ENCODE results near the gene WIPF2. TPM values are rescaled to one million over a fixed set of nuclear protein-coding genes. Genes with fewer than 3 reads are reported as not detected.
A peak's percentile ranks its signal among the peaks of the same experiment; 100 is the strongest.

The WIPF2 gene
- total RNA-seq, 1 donor = 11.8 TPM

GRCh38 chr17:40259505-40259904, 40.4 kb downstream of the WIPF2 start:
- Histone ChIP-seq H3K4me3 (ENCODE audit: low read length) (no peak overlapping the region), H3K9me3 (ENCODE audit: low read depth, low read length) (no peaks in the 10 kb centered on the region), H3K27me3 (ENCODE audit: insufficient read depth, low read length) (no peaks in the 10 kb centered on the region), H3K4me1 (ENCODE audit: insufficient read depth, low read length) (no peaks in the 10 kb centered on the region)

DNA sequence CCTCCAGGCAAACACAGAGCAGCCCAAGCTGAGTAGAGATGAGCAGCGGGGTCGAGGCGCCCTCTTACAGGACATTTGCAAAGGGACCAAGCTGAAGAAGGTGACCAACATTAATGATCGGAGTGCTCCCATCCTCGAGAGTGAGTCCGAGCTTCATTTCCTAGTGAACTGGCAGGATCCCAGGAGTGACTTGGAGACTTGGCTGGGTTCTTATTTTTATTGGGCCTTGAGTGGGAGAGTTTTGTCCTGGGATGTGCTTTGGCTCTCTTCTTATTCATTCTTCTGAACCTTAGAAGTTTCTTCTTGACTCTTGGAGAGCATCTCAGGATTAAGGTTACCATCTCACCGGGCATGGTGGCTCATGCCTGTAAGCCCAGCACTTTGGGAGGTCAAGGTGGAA, 41.4 kb downstream of the WIPF2 start:
- no peaks in the 10 kb centered on the region for H3K9me3 ChIP-seq (ENCODE audit: low read depth, low read length)
- H3K27me3 ChIP-seq (ENCODE audit: insufficient read depth, low read length) = no peaks in the 10 kb centered on the region
- no peak overlapping the region for H3K4me3 ChIP-seq (ENCODE audit: low read length)
- no peaks in the 10 kb centered on the region for H3K4me1 ChIP-seq (ENCODE audit: insufficient read depth, low read length)

DNA sequence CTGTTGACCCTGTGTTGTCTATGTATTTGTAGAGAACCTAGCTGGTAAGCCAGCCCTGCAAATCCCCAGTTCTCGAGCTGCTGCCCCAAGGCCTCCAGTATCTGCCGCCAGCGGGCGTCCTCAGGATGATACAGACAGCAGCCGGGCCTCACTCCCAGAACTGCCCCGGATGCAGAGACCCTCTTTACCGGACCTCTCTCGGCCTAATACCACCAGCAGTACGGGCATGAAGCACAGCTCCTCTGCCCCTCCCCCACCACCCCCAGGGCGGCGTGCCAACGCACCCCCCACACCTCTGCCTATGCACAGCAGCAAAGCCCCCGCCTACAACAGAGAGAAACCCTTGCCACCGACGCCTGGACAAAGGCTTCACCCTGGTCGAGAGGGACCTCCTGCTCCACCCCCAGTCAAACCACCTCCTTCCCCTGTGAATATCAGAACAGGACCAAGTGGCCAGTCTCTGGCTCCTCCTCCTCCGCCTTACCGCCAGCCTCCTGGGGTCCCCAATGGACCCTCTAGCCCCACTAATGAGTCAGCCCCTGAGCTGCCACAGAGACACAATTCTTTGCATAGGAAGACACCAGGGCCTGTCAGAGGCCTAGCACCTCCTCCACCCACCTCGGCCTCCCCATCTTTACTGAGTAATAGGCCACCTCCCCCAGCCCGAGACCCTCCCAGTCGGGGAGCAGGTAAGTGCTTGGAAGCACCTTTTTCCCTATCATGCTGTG, 45.5 kb downstream of the WIPF2 start:
- Histone ChIP-seq H3K9me3 (ENCODE audit: low read depth, low read length) (no peaks in the 10 kb centered on the region), H3K4me3 (ENCODE audit: low read length) (no peak overlapping the region), H3K27me3 (ENCODE audit: insufficient read depth, low read length) (no peaks in the 10 kb centered on the region), H3K4me1 (ENCODE audit: insufficient read depth, low read length) (no peaks in the 10 kb centered on the region)

GRCh38 chr17:40265337-40265736, 46.2 kb downstream of the WIPF2 start:
- no peaks in the 10 kb centered on the region for H3K27me3 ChIP-seq (ENCODE audit: insufficient read depth, low read length)
- H3K4me1 ChIP-seq (ENCODE audit: insufficient read depth, low read length) = no peaks in the 10 kb centered on the region
- no peaks in the 10 kb centered on the region for H3K9me3 ChIP-seq (ENCODE audit: low read depth, low read length)
- H3K4me3 ChIP-seq (ENCODE audit: low read length) = no peak overlapping the region

DNA sequence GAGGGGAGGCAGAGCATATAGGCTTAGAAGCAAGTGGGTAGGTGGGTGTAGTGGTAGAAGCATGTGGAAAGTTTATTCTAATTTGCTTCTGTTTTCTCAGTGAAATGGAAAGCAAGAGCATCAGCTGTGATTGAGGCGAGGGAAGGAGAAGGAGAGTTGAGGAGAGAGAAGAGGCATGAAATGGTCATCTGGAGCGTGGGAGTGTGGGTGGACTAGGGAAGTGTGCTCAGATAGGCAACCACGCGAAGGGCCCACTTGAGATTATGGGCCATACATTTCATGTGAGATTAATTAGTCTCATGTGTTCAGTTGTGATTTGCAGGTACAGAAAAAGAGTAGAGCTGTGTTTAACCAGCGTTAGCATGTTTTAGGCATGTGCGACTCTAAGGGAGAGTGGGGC, 47.8 kb downstream of the WIPF2 start:
- Histone ChIP-seq H3K9me3 (ENCODE audit: low read depth, low read length) (no peaks in the 10 kb centered on the region), H3K27me3 (ENCODE audit: insufficient read depth, low read length) (no peaks in the 10 kb centered on the region), H3K4me1 (ENCODE audit: insufficient read depth, low read length) (no peaks in the 10 kb centered on the region), H3K4me3 (ENCODE audit: low read length) (no peak overlapping the region)

- H3K27me3 ChIP-seq (ENCODE audit: insufficient read depth, low read length) = no peaks in the 10 kb centered on the region
- no peaks in the 10 kb centered on the region for H3K4me1 ChIP-seq (ENCODE audit: insufficient read depth, low read length)
- H3K9me3 ChIP-seq (ENCODE audit: low read depth, low read length) = no peaks in the 10 kb centered on the region
- H3K4me3 ChIP-seq (ENCODE audit: low read length) = no peak overlapping the region
Measured at GRCh38 chr17:40268141-40268712, 49.1 kb downstream of the WIPF2 start.

DNA sequence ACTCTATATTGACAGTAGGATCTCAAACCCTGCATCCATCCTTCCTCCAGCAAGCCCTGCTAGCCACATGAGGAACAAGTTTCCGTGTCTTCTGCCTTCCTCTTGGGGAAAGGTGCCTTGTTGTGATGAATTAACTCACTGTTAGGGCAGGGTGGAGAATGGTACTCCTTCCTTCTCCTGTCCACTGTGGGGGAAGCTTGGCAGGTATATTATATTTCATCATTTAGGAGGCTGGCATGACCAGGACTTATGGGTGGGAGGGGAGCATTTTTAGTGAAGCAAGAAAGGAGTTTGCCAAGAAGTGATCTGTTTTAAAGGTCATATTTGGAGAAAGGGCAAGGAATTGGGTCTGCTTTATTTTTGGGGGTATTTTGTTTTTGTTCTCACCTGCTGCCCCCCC, 59.3 kb downstream of the WIPF2 start:
- Histone ChIP-seq H3K4me3 (ENCODE audit: low read length) (no peak overlapping the region), H3K4me1 (ENCODE audit: insufficient read depth, low read length) (peaks cover 27% of the 10 kb centered on the region), H3K27me3 (ENCODE audit: insufficient read depth, low read length) (no peaks in the 10 kb centered on the region), H3K9me3 (ENCODE audit: low read depth, low read length) (no peaks in the 10 kb centered on the region)

- Histone ChIP-seq H3K27me3 (ENCODE audit: insufficient read depth, low read length) (no peaks in the 10 kb centered on the region), H3K4me1 (ENCODE audit: insufficient read depth, low read length) (peaks cover 21% of the 10 kb centered on the region), H3K9me3 (ENCODE audit: low read depth, low read length) (no peaks in the 10 kb centered on the region), H3K4me3 (ENCODE audit: low read length) (no peak overlapping the region)
Measured at GRCh38 chr17:40279402-40279801, 60.3 kb downstream of the WIPF2 start.

DNA sequence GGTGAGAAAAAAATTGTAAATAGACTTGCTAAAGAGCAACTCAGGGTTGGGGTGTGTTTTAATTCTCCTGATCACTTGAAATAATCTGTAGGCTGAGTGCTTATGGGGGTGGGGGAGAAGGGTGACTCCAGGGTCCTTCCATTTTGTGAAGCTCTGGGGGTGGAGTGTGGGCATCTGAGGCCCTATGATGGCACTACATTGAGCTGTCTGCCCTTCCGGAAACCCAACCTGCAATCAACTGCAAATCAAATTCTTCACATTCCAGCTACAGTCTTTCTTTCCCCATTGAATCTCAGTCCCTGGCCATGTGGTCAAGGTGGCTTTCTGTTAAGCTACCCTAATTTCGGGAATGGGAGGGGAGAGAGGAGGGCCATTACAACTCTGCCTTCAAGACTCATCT, 62.6 kb downstream of the WIPF2 start:
- H3K27me3 ChIP-seq (ENCODE audit: insufficient read depth, low read length) = no peaks in the 10 kb centered on the region
- H3K4me1 ChIP-seq (ENCODE audit: insufficient read depth, low read length) = no peaks in the 10 kb centered on the region
- H3K4me3 ChIP-seq (ENCODE audit: low read length) = no peak overlapping the region
- H3K9me3 ChIP-seq (ENCODE audit: low read depth, low read length) = no peaks in the 10 kb centered on the region

GRCh38 chr17:40283662-40284061, 64.6 kb downstream of the WIPF2 start:
- Histone ChIP-seq H3K4me1 (ENCODE audit: insufficient read depth, low read length) (peaks cover 13% of the 10 kb centered on the region), H3K4me3 (ENCODE audit: low read length) (no peak overlapping the region), H3K9me3 (ENCODE audit: low read depth, low read length) (no peaks in the 10 kb centered on the region), H3K27me3 (ENCODE audit: insufficient read depth, low read length) (no peaks in the 10 kb centered on the region)

GRCh38 chr17:40284085-40284713, 65.1 kb downstream of the WIPF2 start:
- no peaks in the 10 kb centered on the region for H3K27me3 ChIP-seq (ENCODE audit: insufficient read depth, low read length)
- no peaks in the 10 kb centered on the region for H3K9me3 ChIP-seq (ENCODE audit: low read depth, low read length)
- H3K4me1 ChIP-seq (ENCODE audit: insufficient read depth, low read length) = peaks cover 16% of the 10 kb centered on the region
- no peak overlapping the region for H3K4me3 ChIP-seq (ENCODE audit: low read length)

- Histone ChIP-seq H3K4me1 (ENCODE audit: insufficient read depth, low read length) (peaks cover 16% of the 10 kb centered on the region), H3K4me3 (ENCODE audit: low read length) (no peak overlapping the region), H3K27me3 (ENCODE audit: insufficient read depth, low read length) (no peaks in the 10 kb centered on the region), H3K9me3 (ENCODE audit: low read depth, low read length) (no peaks in the 10 kb centered on the region)
Measured at GRCh38 chr17:40286473-40286872, 67.4 kb downstream of the WIPF2 start.

GRCh38 chr17:40287159-40287493, 68.0 kb downstream of the WIPF2 start:
- H3K4me3 ChIP-seq (ENCODE audit: low read length) = no peak overlapping the region
- H3K9me3 ChIP-seq (ENCODE audit: low read depth, low read length) = no peaks in the 10 kb centered on the region
- peaks cover 16% of the 10 kb centered on the region for H3K4me1 ChIP-seq (ENCODE audit: insufficient read depth, low read length)
- no peaks in the 10 kb centered on the region for H3K27me3 ChIP-seq (ENCODE audit: insufficient read depth, low read length)

DNA sequence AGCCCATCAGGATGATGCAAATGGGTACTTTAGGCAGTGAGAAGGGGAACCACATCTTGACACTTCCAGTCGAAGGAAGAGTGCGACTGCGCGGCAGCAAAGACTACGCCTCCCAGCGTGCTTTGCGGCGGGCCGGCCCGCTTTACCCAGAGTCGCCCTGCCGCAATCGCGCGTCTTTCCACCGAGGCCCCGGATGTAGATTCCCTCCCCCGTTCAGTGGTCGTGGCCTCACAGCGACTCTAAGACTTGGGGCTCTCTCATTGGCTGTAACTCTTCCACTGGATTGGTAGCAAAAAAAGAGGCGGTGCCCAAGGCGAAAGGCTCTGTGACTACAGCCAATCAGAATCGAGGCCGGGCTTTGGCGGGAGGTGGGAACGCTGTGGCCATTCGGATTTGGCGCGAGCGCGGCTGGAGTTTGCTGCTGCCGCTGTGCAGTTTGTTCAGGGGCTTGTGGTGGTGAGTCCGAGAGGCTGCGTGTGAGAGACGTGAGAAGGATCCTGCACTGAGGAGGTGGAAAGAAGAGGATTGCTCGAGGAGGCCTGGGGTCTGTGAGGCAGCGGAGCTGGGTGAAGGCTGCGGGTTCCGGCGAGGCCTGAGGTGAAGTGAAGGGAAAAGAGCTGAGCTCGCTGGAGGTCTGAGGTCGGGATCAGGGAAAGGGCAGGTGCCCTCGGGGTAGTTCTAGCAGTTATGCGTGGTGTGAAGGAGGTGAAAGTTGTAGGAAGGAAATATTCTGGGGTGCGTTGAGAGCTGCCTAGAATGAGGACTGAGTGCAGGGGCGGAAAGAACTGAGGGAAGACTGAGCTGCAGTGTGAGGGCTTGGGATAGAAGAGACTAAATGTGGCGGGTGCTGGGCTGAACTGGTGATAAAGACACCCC, 68.6 kb downstream of the WIPF2 start, which contains the start of gene CDC6:
TSS of gene CDC6 (plus strand) at position 386 of the 876 bp plus-strand sequence. CDS start 1,542 bp downstream, outside the sequence.
- Histone ChIP-seq H3K4me1 (ENCODE audit: insufficient read depth, low read length) (peaks cover 16% of the 10 kb centered on the region), H3K27me3 (ENCODE audit: insufficient read depth, low read length) (no peaks in the 10 kb centered on the region), H3K9me3 (ENCODE audit: low read depth, low read length) (no peaks in the 10 kb centered on the region), H3K4me3 (ENCODE audit: low read length) (peak within 1 kb of the TSS; percentile 43)

Measured in mononuclear cell (primary cell).